ENCODE measurements around the gene MLXIPL. TPM values are rescaled to one million over a fixed set of nuclear protein-coding genes. Genes with fewer than 3 reads are reported as not detected.
A peak's percentile ranks its signal among the peaks of the same experiment; 100 is the strongest.
"Not testable (repeated sequence)": the region's sequence is repeated elsewhere in the genome, so short reads cannot be mapped to it uniquely, and the experiment has no call there.

MLXIPL gene
- total RNA-seq, 1 donor from 2014 or later = not detected

DNA sequence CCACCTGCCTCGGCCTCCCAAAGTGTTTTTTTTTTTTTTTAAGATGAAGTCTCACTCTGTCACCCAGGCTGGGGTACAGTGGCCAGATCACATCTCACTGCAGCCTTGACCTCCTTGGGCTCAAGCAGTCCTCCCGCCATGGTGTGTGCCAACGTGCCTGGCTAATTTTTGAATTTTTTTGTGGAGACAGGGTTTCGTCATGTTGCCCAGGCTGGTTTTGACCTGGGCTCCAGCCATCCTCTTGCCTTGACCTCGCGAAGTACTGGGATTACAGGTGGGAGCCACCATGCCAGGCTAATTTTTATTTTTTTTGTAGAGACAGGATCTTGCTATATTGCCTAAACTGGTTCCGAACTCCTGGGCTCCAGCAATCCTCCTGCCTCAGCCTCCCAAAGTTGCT lies 9.0 kb upstream of the MLXIPL start:
- H3K27ac Mint-ChIP-seq = no peak overlapping the region
- no peaks in the 10 kb centered on the region for H3K36me3 Mint-ChIP-seq (ENCODE audit: low read depth)
- H3K4me3 Mint-ChIP-seq = no peak overlapping the region
- H3K4me1 Mint-ChIP-seq = no peaks in the 10 kb centered on the region
- no peaks in the 10 kb centered on the region for H3K9me3 Mint-ChIP-seq
- intact Hi-C loops (cut with micrococcal nuclease) = no loop called here
- peaks cover 22% of the 10 kb centered on the region for H3K27me3 Mint-ChIP-seq
- DNase-seq = no peak

DNA sequence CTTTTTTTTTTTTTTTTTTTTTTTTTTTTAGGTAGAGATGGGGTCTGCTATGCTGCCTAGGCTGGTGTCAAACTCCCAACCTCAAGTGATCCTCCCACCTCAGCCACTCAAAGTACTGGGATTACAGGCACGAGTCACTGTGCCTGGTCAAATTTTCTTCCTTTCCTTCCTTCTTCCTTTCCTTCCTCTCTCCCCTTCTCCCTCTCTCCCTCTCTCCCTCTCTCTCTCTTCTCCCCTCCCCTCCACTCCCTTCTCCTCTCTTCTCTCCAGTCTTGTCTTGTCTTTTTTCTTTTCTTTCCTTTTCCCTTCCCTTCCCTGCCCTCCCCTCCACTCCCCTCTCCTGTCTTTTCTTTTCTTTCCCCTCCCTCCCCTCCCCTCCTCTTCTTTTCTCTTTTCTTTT lies 7.2 kb upstream of the MLXIPL start:
- Mint-ChIP-seq H3K4me1 (no peaks in the 10 kb centered on the region), H3K36me3 (ENCODE audit: low read depth) (no peaks in the 10 kb centered on the region), H3K27ac (no peak overlapping the region), H3K9me3 (no peaks in the 10 kb centered on the region), H3K27me3 (peaks cover 33% of the 10 kb centered on the region), H3K4me3 (no peak overlapping the region)
- DNase-seq = no peak
- intact Hi-C loops (cut with micrococcal nuclease) = no loop called here

- DNase-seq = no peak
- H3K27me3 Mint-ChIP-seq = peaks cover 42% of the 10 kb centered on the region
- H3K27ac Mint-ChIP-seq = no peak overlapping the region
- intact Hi-C loops (cut with micrococcal nuclease) = no loop called here
- no peaks in the 10 kb centered on the region for H3K9me3 Mint-ChIP-seq
- no peaks in the 10 kb centered on the region for H3K36me3 Mint-ChIP-seq (ENCODE audit: low read depth)
- H3K4me3 Mint-ChIP-seq = no peak overlapping the region
- peaks cover 3% of the 10 kb centered on the region for H3K4me1 Mint-ChIP-seq
These were observed 4.2 kb upstream of the MLXIPL start for GRCh38 chr7:73628504-73628903.

DNA sequence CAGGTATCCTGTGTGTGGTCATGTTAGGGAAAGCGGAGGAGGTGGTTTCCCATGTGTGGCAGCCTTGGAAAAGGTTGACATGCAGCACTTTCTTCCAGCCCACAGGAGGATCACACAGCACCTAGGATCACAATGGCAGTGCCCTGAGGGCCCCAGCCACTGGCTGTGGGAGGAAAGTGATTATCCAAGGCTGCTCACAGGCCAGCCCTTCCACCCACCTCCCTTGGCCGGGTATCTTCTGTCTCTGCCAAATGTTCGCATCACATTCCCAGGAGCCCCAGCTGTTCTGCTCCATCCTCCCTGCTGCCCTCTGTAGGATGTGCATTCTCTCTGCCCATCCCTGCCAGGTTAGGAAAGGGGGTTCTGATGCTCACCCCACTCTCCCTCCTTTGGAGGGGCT lies 2.5 kb upstream of the MLXIPL start:
- peaks cover 49% of the 10 kb centered on the region for H3K27me3 Mint-ChIP-seq
- DNase-seq = no peak
- no peak overlapping the region for H3K27ac Mint-ChIP-seq
- H3K36me3 Mint-ChIP-seq (ENCODE audit: low read depth) = no peaks in the 10 kb centered on the region
- H3K4me3 Mint-ChIP-seq = no peak overlapping the region
- H3K9me3 Mint-ChIP-seq = no peaks in the 10 kb centered on the region
- intact Hi-C loops (cut with micrococcal nuclease) = no loop called here
- H3K4me1 Mint-ChIP-seq = peaks cover 4% of the 10 kb centered on the region

DNA sequence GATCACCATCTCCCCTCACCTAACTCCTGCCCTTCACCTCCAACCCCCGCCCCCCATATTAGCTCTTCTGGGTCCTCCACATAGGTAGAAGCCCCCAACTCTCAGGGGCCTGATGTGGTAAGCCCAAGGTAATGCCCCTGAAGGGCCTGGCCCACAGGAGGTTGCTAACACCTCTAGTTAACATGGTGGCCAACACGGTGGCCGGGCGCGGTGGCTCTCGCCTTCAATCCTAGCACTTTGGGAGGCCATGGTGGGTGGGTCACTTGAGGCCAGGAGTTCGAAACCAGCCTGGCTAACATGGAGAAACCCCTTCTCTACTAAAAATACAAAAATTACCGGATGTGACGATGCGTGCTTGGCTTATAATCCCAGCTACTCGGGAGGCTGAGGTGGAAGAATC lies 954 bp upstream of the MLXIPL start:
- no peak overlapping the region for H3K4me3 Mint-ChIP-seq
- H3K36me3 Mint-ChIP-seq (ENCODE audit: low read depth) = no peaks in the 10 kb centered on the region
- H3K9me3 Mint-ChIP-seq = no peaks in the 10 kb centered on the region
- DNase-seq = no peak
- H3K4me1 Mint-ChIP-seq = peaks cover 4% of the 10 kb centered on the region
- peaks cover 53% of the 10 kb centered on the region for H3K27me3 Mint-ChIP-seq
- intact Hi-C loops (cut with micrococcal nuclease) = no loop called here
- no peak overlapping the region for H3K27ac Mint-ChIP-seq

GRCh38 chr7:73624669-73625001 lies 313 bp upstream of the MLXIPL start:
- peaks cover 56% of the 10 kb centered on the region for H3K27me3 Mint-ChIP-seq
- H3K9me3 Mint-ChIP-seq = no peaks in the 10 kb centered on the region
- H3K4me3 Mint-ChIP-seq = peak overlapping the region; percentile 10
- peaks cover 4% of the 10 kb centered on the region for H3K4me1 Mint-ChIP-seq
- intact Hi-C loops (cut with micrococcal nuclease) = loop anchor here (1.0 kb wide), 1 partner anchor 43 kb away; the partner anchor contains the start of gene VPS37D
- H3K36me3 Mint-ChIP-seq (ENCODE audit: low read depth) = no peaks in the 10 kb centered on the region
- no peak overlapping the region for H3K27ac Mint-ChIP-seq
- DNase-seq = no peak

DNA sequence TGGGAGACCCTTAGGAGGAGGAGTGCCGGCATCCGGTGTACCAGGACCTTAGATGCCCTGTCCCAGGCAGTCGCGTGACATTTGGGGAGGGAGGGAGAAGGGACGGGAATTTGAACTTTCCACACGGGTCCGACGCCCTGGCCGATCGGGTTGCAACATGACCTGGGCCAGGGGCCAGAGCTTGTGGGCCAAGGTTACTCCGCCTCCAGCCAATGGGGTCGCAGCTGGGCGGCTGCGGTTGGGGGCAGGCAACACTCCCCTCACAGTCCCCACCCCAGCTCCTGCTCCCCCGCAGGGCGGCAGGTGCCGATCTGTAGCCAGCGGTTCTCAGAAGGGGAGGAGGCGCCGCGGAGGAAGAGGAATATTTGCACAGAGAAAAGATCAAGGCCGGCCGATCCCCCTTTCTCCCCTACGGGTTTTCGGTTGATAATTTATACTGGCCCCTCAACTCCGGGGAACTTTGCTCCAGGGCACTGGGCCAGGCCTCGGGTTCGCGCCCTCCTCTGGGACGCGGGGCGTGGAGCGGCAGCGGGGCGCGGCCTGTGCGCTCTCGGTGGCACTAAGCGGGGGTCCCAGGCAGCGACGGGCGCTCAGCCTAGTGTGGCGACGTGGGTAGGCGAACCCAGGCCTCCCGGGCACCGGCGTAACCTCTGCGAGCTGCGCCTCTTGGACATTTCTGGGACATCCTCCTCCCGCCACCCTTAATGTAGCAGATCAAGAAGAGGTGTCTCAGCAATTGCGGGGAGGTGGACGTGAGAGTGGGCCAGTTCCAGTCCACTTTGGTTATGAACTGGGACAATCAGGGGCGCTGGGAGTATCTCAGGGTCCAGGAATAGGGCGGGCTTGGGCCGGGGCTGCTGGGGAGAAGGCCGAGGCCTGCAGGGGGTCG lies 1.2 kb downstream of the MLXIPL start:
- Mint-ChIP-seq H3K4me1 (peaks cover 4% of the 10 kb centered on the region), H3K9me3 (no peaks in the 10 kb centered on the region), H3K27me3 (peaks cover 49% of the 10 kb centered on the region), H3K27ac (no peak overlapping the region), H3K36me3 (ENCODE audit: low read depth) (no peaks in the 10 kb centered on the region), H3K4me3 (peak overlapping the region; percentile 34)
- intact Hi-C loops (cut with micrococcal nuclease) = no loop called here
- DNase-seq = no peak

GRCh38 chr7:73622527-73622908 lies 1.8 kb downstream of the MLXIPL start:
- no peak for DNase-seq
- no peaks in the 10 kb centered on the region for H3K36me3 Mint-ChIP-seq (ENCODE audit: low read depth)
- H3K27me3 Mint-ChIP-seq = peaks cover 43% of the 10 kb centered on the region
- peaks cover 4% of the 10 kb centered on the region for H3K4me1 Mint-ChIP-seq
- no peak overlapping the region for H3K4me3 Mint-ChIP-seq
- intact Hi-C loops (cut with micrococcal nuclease) = no loop called here
- no peaks in the 10 kb centered on the region for H3K9me3 Mint-ChIP-seq
- H3K27ac Mint-ChIP-seq = no peak overlapping the region

- H3K4me3 Mint-ChIP-seq = no peak overlapping the region
- no peak overlapping the region for H3K27ac Mint-ChIP-seq
- peaks cover 4% of the 10 kb centered on the region for H3K4me1 Mint-ChIP-seq
- H3K27me3 Mint-ChIP-seq = peaks cover 38% of the 10 kb centered on the region
- H3K9me3 Mint-ChIP-seq = no peaks in the 10 kb centered on the region
- intact Hi-C loops (cut with micrococcal nuclease) = no loop called here
- no peak for DNase-seq
- H3K36me3 Mint-ChIP-seq (ENCODE audit: low read depth) = no peaks in the 10 kb centered on the region
These were observed 2.9 kb downstream of the MLXIPL start for GRCh38 chr7:73621168-73622063.

DNA sequence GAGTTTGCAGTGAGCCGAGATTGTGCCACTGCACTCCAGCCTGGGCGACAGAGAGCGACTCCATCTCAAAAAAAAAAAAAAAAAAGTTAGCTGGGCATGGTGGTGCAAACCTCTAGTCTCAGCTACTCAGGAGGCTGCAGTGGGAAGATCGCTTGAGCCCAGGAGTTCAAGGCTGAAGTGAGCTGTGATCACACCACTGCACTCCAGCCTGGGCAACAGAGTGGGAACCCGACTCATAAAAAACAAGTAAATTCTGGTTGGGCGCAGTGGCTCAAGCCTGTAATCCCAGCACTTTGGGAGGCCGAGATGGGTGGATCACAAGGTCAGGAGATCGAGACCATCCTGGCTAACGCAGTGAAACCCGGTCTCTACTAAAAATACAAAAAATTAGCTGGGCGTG lies 4.9 kb downstream of the MLXIPL start:
- H3K27me3 Mint-ChIP-seq = peaks cover 28% of the 10 kb centered on the region
- H3K36me3 Mint-ChIP-seq (ENCODE audit: low read depth); DNase-seq; intact Hi-C loops (cut with micrococcal nuclease); H3K9me3 Mint-ChIP-seq; H3K27ac Mint-ChIP-seq; H3K4me3 Mint-ChIP-seq; H3K4me1 Mint-ChIP-seq: not testable (repeated sequence)

- H3K9me3 Mint-ChIP-seq = no peaks in the 10 kb centered on the region
- intact Hi-C loops (cut with micrococcal nuclease) = no loop called here
- H3K27ac Mint-ChIP-seq = no peak overlapping the region
- H3K36me3 Mint-ChIP-seq (ENCODE audit: low read depth) = no peaks in the 10 kb centered on the region
- H3K4me1 Mint-ChIP-seq = peaks cover 1% of the 10 kb centered on the region
- peaks cover 32% of the 10 kb centered on the region for H3K27me3 Mint-ChIP-seq
- no peak overlapping the region for H3K4me3 Mint-ChIP-seq
- no peak for DNase-seq
These were observed 5.8 kb downstream of the MLXIPL start for GRCh38 chr7:73618538-73618937.

DNA sequence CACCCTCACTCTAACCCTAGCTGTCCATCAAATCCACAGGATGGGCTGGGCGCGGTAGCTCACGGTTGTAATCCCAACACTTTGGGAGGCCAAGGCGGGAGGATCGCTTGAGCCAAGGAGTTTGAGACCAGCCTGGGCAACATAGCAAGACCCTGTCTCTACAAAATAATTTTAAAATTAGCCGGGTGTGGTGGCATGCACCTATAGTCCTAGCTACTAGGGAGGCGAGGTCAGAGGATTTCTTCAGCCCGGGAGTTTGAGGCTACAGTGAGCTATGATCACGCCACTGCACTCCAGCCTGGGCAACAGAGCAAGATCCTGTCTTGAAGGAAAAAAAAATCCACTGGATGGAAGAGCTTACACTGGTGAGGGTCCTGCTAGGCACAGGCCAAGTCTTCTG lies 6.8 kb downstream of the MLXIPL start:
- intact Hi-C loops (cut with micrococcal nuclease); H3K9me3 Mint-ChIP-seq; DNase-seq; H3K27ac Mint-ChIP-seq; H3K36me3 Mint-ChIP-seq (ENCODE audit: low read depth); H3K4me3 Mint-ChIP-seq; H3K4me1 Mint-ChIP-seq: not testable (repeated sequence)
- peaks cover 28% of the 10 kb centered on the region for H3K27me3 Mint-ChIP-seq

- Mint-ChIP-seq H3K4me1 (no peaks in the 10 kb centered on the region), H3K27ac (no peak overlapping the region), H3K9me3 (no peaks in the 10 kb centered on the region), H3K4me3 (no peak overlapping the region), H3K36me3 (ENCODE audit: low read depth) (no peaks in the 10 kb centered on the region), H3K27me3 (peaks cover 23% of the 10 kb centered on the region)
- no peak for DNase-seq
- intact Hi-C loops (cut with micrococcal nuclease) = no loop called here
These were observed 8.4 kb downstream of the MLXIPL start for GRCh38 chr7:73615886-73616285.

GRCh38 chr7:73614937-73615336 lies 9.4 kb downstream of the MLXIPL start:
- H3K4me1 Mint-ChIP-seq; H3K9me3 Mint-ChIP-seq; DNase-seq; H3K36me3 Mint-ChIP-seq (ENCODE audit: low read depth); intact Hi-C loops (cut with micrococcal nuclease); H3K4me3 Mint-ChIP-seq; H3K27ac Mint-ChIP-seq: not testable (repeated sequence)
- peaks cover 26% of the 10 kb centered on the region for H3K27me3 Mint-ChIP-seq
